NCI-H345 treated with DMSO at 0.1 percent for 48 hours (cell line): ENCODE results near the gene POMP.
"Not testable (repeated sequence)": the region's sequence is repeated elsewhere in the genome, so short reads cannot be mapped to it uniquely, and the experiment has no call there.

Experiments used
- DNase-seq: peaks from one replicate; lab custom pipeline; 2025; ENCODE audit not compliant: unreplicated experiment; lab: John Stamatoyannopoulos, UW

POMP gene

DNA sequence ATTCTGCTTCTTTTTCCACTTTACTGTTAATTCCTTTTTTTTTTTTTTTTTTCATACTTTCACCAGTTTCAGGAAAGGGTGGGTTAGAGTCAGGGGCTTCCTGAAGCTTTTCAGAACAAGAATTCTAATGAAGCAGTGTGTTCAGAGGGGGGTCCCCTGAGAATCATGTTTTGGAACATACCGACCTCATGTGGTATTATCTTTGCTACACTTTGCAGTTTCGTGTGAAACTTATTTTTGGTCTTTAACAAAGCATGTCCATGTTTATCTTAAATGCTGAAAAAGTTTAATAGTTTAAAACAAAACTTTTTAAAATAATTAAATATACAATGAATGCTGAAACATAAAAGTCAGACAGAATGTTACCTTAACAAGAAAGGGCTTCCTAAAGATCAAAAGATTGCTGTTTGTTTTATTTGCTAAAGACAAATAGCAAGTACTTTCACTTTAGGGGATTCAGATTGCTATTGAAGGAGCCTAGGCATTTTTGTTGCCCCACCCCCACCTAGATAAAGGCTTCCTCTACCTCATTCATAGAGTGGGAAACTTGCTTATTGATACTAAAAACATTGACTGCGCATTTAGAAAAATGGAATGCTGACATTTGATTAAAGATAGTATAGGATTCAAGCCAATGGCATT lies 21.1 kb upstream of the POMP start:
- no peak for DNase-seq

DNA sequence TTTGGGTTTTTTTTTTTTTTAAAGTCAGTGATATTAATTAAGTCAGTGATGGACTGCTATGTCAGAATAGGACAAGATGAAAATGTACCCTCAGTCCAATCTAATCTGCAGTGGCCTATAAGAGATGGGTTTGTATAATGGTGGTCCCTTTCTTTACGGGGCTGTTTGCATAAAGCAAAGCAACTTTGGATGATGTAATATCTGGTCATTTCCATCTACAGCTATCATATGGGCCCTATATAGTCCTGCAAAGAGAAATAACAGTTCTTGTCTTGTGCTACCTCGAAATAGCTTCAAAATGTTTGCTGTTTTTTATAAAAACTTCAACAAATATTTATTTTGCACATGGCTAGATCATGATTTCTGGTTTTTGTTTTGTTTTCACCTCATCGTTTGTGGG lies 20.2 kb upstream of the POMP start:
- no peak for DNase-seq

DNA sequence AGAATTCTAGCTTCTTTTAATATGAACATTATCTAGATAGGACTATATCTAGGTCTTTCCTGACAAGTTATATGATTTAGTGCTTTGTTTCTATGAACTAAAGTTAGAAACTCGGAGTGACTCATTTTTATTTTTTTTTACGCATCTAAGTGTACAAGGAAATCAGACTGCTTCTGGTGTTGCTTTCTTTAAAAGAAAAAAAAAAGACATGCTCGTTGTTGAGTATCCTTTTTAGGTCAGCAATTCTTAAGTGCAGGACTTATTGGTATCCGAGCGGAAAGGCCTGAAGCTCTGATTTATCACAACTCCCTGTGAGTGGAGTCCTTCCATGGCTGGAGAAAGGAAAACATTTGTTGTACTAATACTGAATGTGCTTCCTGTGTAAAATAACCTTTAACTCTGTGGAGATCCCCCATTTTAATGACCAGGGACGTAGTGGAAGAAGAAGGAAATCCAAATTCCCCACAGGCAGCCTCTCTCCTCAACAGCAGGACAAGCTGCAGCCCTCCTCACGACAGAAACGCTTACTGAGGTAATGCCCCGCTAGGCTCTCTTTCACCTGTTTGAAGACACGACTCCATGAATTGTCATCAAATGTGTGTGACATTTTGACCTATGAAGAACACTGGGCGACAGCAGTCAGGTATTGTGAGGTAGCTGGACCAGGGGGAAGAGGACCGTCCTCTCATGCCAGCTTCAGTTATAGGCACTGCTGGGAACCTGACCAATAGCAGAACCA lies 17.9 kb upstream of the POMP start:
- no peak for DNase-seq

DNA sequence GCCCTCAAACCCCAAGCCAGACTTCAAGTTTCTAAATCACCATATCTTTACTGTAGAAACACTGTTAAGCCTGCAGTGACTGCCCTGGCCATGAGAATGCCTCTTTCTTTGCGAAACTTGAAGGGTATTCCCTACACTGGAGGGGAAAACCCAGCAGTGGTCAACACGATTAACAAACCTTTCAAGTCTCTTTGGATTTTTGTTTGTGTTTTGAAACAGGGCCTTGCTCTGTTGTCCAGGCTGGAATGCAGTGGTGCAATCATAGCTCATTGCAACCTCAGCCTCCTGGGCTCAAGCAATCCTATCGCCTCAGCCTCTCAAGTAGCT lies 17.4 kb upstream of the POMP start:
- no peak for DNase-seq

DNA sequence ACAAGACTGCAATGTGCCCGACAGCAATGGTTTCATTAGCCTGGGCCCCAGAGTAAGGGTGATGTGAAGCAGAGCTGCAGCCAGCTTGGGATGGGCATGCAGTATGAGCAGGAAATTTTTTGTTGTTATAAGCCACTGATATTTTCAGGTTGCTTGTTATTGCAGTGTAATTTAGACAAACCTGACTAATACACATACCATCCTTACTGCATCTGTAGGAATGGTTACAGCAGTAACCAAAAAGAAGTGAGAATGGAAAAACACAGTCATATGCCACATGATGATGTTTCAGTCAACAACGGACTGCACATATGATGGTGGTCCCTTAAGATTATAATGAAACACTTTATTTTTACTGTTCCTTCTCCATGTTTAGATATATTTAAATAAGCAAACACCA lies 8.6 kb upstream of the POMP start:
- no peak for DNase-seq

DNA sequence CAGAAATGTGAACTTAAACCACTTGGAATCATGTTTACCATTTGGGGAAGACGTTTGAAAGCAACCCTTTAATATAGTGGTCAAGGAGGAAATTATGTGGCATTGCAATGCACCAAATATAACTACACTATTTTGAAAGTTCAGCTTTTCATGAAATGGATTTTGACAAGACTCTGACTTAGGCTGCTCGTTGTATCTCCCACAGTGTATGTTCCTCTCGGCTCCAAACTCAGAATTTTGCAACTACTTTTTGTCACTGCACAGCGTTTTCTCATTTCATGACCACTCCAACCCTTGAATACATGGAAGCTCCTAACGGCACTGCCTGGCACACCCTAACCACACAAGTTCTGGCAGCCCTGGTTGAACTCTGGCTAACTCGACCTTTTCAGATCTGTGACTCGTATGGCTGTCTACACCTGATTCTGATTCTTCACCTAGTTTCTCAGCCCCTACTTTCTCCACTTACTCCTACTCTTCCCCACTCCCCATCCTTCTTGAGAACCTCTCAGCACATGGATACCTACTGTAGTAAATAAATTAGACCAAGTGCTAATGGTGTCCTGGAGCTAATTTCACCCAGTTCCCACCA lies 7.0 kb upstream of the POMP start:
- DNase-seq, result no peak

DNA sequence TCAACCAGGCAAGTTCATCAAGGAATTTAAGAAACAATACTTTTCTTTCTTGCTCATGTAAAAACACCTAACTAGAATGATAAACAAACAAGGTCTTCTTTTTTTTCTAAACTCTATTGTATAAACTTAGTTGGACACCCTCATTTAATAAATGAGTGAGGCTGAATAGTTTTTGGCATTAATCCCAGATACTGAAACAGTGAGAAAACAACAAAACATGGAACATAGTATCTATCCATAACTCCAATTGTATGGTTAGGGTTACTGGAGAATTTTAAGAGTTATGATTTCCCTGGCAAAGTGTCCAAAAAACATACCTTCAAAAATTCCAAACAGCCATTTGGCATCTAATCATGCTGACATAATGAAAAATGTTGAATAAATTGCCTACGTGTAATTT lies 5.8 kb upstream of the POMP start:
- DNase-seq, result no peak

DNA sequence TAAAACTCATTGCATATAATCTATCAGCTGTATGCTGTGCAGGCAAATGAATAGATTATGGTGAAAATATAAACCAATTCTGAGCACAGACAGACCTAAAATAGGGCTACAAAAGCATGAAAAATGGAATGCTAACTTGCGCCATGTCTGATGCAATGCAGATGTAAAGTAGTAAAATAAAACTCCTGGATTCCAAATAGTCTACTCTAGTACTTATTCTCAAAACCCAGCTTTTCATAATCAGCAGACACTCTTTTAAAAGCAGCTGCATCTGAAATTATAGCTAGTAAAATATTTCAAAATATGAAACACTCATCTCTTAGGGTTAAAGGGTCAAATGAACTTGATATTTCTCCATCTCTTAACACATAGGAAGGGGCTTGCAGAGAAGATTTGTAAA lies 4.7 kb upstream of the POMP start:
- DNase-seq, result no peak

DNA sequence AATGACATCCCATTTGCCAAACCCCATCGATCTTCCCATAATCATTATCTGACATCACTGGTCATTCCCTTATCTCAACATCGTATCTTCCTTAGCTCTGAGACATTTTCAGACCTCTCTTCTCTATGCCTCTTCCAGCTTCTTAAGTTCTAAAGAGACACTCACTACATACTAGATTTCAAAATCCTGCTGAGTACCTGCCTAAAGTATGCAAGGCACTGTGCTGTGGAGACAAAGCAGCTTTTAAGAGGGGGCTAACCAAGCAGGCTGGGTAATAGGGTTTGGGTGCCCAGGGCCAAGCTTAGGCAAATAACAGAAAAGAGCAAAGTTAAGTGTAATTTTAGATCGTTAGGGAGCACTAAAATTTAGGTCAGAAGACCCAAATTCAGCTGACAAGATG lies 3.4 kb upstream of the POMP start:
- no peak for DNase-seq

DNA sequence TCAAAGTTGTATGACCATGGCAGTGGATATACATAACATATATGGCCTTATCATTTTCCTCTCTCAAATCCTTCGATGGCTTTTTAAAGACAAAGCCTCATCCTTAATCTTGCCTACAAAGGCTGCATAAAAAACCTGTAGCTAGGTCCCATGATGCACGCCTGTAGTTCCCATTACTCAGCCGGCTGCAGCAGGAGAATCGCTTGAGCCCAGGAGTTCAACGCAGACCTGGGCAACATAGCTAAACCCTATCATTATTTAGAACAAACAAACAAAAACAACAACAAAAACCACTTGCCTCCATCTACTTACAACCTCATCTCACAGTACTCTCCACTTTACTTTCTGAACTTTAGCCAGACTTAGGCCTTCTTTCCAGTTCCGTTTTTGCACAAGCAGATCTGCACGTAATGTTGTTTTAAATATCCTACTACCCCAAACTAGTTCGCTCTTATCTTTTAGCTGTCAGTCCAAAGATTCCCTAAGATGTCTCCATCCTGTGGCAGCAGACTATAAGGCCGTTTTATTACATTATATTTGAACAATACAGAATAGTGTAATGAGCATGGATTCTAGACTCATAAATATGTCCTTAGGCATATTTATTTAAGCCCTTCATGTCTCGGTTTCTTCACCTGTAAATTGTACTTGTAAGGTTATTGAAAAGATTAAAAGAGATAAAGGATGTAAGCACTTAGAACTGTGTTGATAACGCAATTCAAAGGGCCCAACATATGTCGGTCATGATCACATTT lies 969 bp upstream of the POMP start:
- no peak for DNase-seq

DNA sequence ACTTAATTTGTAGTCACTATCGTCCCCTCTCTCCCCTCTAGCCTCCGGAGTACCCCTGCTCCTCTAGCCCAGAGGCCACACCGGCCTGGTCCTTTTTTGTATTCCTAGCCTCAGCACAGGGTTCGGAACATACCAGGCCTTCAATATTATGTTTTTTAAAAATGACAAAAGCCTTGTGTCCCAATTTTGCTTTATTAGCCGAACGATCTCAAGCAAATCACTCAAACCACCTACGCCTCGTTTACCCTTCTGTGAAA lies 463 bp upstream of the POMP start:
- DNase-seq, result no peak

DNA sequence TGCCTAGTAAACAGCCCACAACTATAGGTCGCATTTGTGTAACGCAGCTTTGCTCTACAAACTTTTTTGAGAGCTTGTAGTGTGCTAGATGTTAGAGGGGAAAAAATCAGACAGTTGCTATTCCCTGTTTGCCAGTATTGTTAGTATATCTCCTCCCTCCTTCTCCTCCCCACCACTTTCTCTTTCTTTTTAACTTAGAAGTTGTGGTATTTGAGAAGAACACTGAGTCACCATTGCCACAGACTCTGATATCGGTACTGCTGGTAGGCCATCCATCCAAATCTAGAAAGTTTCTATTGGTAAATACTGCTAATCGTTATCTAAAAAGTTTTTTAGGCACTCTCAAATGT lies 666 bp downstream of the POMP start:
- DNase-seq, result no peak

DNA sequence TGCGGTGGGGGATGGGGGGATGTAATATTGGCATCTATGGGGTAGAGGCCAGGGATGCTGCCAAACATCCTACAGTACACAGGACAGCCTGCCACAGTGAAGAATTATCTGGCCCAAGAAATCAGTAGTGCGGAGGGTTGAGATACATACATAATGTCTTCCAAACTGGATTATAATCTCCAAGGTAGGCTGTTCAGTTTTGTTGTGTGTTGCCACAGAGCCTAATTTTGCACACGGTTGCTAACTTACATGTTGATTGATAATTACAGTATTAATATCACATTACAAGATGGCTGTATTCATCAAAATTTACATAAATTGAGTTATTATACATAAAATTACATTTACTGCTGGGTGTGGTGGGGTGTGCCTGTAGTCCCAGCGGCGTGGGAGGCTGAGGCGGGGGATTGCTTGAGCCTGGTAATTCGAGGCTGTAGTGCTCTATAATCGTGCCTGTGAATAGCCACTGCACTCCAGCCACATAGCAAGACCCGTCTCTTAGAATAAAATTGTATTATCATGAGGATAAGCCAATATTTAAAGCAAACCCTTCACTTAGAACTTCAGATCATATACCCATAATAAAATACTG lies 8.1 kb downstream of the POMP start:
- DNase-seq, result no peak

DNA sequence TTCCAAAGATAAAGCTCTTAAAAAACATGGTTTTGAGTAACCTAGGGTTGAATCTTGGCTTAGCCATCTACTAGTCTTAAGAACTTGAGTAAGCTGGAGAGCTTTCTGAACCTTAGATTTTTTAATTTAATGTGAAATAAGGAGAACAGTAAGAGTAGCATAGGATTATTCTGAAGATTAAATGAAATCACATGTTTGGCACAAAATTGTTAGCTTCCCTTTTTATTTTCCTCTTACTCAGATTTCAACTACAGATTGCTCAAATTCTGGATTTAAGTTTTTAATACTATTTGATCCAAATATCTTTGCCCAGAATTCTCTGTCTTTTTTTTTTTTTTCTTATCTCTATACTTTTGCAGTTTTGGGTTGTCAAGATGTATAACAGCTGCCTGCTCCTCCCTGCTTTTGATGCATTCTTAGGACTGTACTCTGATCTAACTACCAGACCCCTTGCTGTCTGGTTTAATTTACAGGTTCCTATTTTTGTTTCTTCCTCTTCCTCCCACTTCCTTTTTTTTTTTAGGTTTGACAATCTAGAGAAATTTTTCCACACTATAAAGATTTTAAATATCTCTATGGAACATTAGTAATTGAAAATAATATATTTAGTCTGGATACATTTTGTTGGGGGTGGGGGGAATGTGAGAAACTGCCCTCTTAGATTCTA lies 12.3 kb downstream of the POMP start:
- no peak for DNase-seq

DNA sequence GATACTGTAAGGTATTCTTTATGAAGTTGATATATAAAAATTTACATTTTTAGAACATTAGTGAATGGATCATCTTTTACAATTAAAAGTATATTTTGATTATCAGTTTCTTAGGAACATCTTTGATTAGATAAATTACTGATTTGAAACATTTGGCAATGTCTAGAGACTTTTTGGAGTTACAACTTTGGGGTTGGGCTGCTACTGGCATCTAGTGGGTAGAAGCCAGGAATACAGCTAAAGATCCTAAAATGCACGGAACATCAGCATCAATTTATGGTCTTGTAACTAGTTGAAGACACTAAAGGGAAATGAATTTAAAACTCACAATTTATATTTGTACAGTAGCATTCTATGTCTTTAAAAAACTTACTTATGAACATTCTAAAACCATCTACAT lies 19.9 kb downstream of the POMP start:
- no peak for DNase-seq

DNA sequence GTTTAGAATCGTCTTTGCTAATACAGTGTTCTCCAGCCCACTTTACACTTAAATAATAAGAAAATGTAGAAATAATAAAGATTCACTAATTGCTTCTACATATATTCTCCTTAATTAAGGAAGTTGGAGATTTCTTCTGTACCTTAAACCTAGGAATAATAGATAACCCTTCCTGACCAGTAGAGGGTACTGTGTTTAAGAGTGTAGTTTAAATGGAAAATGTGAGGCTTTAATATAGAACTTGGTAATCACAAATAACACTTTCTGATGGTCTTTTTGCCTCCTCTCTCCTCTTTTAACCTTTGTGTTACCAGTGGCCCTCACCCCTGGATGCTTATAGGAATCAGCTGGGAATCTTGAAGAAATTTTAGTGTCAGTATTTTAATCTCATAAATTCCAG lies 20.7 kb downstream of the POMP start:
- no peak for DNase-seq

DNA sequence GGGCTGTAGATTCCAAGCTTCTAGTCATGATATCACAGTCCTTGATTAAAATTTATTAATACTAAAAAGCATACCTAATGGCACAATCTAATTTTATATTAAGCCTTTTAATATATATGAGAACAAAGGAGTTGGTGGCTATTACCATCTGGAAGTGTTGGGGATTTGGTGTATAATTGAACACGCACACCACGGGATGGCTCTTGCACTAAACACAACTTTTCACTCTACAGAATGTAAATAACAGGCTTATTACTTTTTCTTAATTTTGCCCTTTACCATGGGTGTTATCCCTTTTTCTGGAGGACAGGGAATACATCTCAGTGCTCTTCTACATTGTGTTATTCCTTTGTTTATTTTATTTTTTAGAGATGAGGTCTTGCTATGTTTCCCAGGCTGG lies 21.6 kb downstream of the POMP start:
- no peak for DNase-seq

DNA sequence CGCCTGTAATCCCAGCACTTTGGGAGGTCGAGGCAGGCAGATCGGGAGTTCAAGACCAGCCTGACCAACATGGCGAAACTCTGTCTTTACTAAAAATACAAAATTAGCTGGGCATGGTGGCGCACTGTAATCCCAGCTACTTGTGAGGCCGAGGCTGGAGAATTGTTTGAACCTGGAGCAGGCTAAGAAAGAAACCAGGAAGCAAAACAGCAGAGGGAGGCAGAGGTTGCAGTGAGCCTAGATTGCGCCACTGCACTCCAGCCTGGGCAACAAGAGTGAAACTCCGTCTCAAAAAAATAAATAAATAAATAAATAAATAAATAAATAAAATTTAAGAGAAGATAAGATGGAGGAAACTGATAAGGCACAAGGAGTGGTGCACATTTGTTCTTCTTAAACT lies 24.2 kb downstream of the POMP start:
- not testable (repeated sequence) for DNase-seq

DNA sequence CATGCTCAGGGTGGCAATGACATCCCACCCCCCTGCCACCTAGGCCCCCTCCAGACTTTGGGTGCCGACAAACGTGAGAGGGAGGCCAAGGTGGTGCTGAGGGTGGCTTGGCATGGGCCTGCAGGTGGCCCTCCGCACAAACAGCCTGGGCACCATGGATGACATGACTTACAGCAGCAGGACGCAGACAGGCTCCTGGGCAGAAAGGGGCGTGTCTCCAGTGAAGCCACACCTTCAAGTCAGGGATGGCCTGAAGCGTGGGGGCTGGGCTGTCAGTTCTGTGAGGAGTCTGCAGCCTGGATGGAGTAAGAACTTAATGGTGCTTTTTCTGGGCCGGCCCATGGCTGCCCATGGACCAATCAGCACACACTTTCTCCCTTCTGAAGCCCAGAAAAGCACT lies 25.3 kb downstream of the POMP start:
- DNase-seq, result no peak

DNA sequence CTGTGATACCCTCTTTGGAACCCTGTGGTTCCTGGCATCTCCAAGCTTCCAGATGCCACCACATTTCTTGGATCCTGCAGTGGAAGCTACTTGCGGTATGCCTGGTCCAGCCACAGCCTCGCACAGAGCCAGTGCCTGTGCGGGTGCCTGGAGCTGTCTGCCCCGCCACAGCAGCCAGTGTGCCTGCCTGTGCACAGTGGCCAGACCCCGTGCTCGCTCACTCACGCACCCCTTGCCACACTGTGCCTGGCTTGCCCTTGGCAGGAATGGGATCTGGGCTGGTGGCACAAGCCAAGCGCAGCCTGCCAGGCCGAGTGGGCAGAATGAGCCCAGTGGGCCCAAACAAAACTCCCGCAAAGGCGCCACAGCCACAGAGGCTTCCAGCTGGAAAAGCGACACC lies 26.2 kb downstream of the POMP start:
- DNase-seq, result no peak

DNA sequence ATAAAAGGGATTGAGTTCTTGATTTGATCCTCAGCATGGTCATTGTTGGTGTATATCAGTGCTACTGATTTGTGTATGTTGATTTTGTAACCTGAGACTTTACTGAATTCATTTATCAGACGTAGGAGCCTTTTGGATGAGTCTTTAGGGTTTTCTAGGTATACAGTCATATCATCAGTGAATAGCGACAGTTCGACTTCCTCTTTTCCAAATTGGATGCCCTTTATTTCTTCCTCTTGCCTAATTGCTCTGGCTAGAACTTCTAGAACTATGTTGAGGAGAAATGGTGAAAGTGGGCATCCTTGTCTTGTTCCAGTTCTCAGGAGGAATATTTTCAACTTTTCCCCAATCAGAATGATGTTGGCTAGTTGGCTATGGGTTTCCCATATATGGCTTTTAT lies 27.0 kb downstream of the POMP start:
- DNase-seq, result no peak
